GM12874 (cell line): ENCODE measurements around the gene PRKCSH.

Experiments
- CTCF ChIP-seq: IDR thresholded peaks from 2 replicates; pipeline ENCODE4 v1.5.1; 2011; ENCODE audit warnings: low read depth, mild to moderate bottlenecking, control low read depth, low read length, moderate library complexity; ENCODE audit not compliant: insufficient read depth

Gene PRKCSH

GRCh38 chr19:11457115-11457514 lies 21.7 kb downstream of the PRKCSH start:
- no peak for TF ChIP-seq CTCF

- no peak for TF ChIP-seq CTCF
Measured at GRCh38 chr19:11457831-11458230, 22.4 kb downstream of the PRKCSH start.

GRCh38 chr19:11458236-11458900 lies 22.9 kb downstream of the PRKCSH start:
- no peak for TF ChIP-seq CTCF

- TF ChIP-seq CTCF = peak; percentile 54
Measured at GRCh38 chr19:11460207-11460606, 24.8 kb downstream of the PRKCSH start.

- no peak for TF ChIP-seq CTCF
Measured at GRCh38 chr19:11461453-11461852, 26.0 kb downstream of the PRKCSH start.

GRCh38 chr19:11463391-11463790 lies 28.0 kb downstream of the PRKCSH start:
- TF ChIP-seq CTCF = no peak

GRCh38 chr19:11464333-11465265 lies 29.2 kb downstream of the PRKCSH start:
- no peak for TF ChIP-seq CTCF
